GM23338 (cell line): Measurements from ENCODE around the gene MALRD1. TPM values are rescaled to one million over a fixed set of nuclear protein-coding genes. Genes with fewer than 3 reads are reported as not detected.

Experiments used
- ATAC-seq: fragments of 200-7000 bp; cut with Tn5 transposase; 3 replicates; pipeline ENCODE4 v1.9.1; 2020
- DNase-seq: peaks from one replicate; pipeline ENCODE4 v3.0.0-alpha.2; 2015; ENCODE audit warnings: low spot score
- H2AFZ ChIP-seq: fragments of 200-600 bp; sonication (generic); 2 replicates; pipeline ENCODE4 v1.8.0; 2016; ENCODE audit warnings: antibody characterized with exemption, mild to moderate bottlenecking, moderate library complexity
- H3F3A ChIP-seq: fragments of 200-600 bp; sonication (generic); replicated peaks from 2 replicates; pipeline ENCODE4 v1.8.0; 2017; ENCODE audit warnings: antibody characterized with exemption, mixed run types, low read depth
- H3K27ac ChIP-seq: fragments of 200-600 bp; sonication (generic); 2 replicates; pipeline ENCODE4 v1.6.1; 2016; ENCODE audit warnings: low read depth
- H3K27me3 ChIP-seq: fragments of 200-600 bp; sonication (generic); 2 replicates; pipeline ENCODE4 v1.8.0; 2016; ENCODE audit warnings: mild to moderate bottlenecking, mixed run types, moderate library complexity; ENCODE audit not compliant: insufficient read depth
- H3K36me3 ChIP-seq: fragments of 200-600 bp; sonication (generic); 2 replicates; pipeline ENCODE4 v1.8.0; 2016; ENCODE audit warnings: mild to moderate bottlenecking; ENCODE audit not compliant: insufficient read depth
- H3K4me1 ChIP-seq: fragments of 200-600 bp; sonication (generic); 2 replicates; pipeline ENCODE4 v1.8.0; 2016; ENCODE audit warnings: mild to moderate bottlenecking, moderate library complexity; ENCODE audit not compliant: insufficient read depth
- H3K4me2 ChIP-seq: fragments of 200-600 bp; sonication (generic); 2 replicates; pipeline ENCODE4 v1.7.1; 2017; ENCODE audit warnings: mixed run types
- H3K4me3 ChIP-seq: fragments of 200-600 bp; sonication (generic); 2 replicates; pipeline ENCODE4 v1.6.1; 2016; ENCODE audit warnings: mixed run types
- H3K79me2 ChIP-seq: fragments of 200-600 bp; sonication (generic); replicated peaks from 2 replicates; pipeline ENCODE4 v1.8.0; 2017; ENCODE audit warnings: mild to moderate bottlenecking; ENCODE audit not compliant: insufficient read depth
- H3K9me2 ChIP-seq: fragments of 200-600 bp; sonication (generic); 2 replicates; pipeline ENCODE4 v1.8.0; 2017; ENCODE audit not compliant: insufficient read depth
- H4K20me1 ChIP-seq: fragments of 200-600 bp; sonication (generic); replicated peaks from 2 replicates; pipeline ENCODE4 v1.8.0; 2017; ENCODE audit warnings: mild to moderate bottlenecking; ENCODE audit not compliant: insufficient read depth
- H3K27ac Mint-ChIP-seq: 2 replicates; pipeline ENCODE4 v1.8.0; 2020; ENCODE audit warnings: inconsistent platforms, mild to moderate bottlenecking, moderate library complexity, mixed read lengths
- H3K27me3 Mint-ChIP-seq: 3 replicates; pipeline ENCODE4 v1.8.0; 2022; ENCODE audit warnings: low read depth, mild to moderate bottlenecking, moderate library complexity, mixed read lengths, inconsistent platforms; ENCODE audit not compliant: insufficient read depth, poor library complexity
- H3K36me3 Mint-ChIP-seq: 3 replicates; pipeline ENCODE4 v1.8.0; 2021; ENCODE audit warnings: low read depth, mild to moderate bottlenecking, inconsistent platforms, moderate library complexity, mixed read lengths
- H3K4me1 Mint-ChIP-seq: 3 replicates; pipeline ENCODE4 v1.8.0; 2020; ENCODE audit warnings: mild to moderate bottlenecking, inconsistent platforms, mixed read lengths
- H3K4me3 Mint-ChIP-seq: 3 replicates; pipeline ENCODE4 v1.8.0; 2021; ENCODE audit warnings: moderate library complexity, mild to moderate bottlenecking, inconsistent platforms, mixed read lengths
- H3K9me3 Mint-ChIP-seq: 3 replicates; pipeline ENCODE4 v1.8.0; 2020; ENCODE audit warnings: moderate library complexity, mild to moderate bottlenecking, inconsistent platforms, mixed read lengths
- CREB1 ChIP-seq: fragments of 250-450 bp; sonication (Bioruptor Pico); IDR thresholded peaks from 2 replicates; pipeline ENCODE4 v1.5.0; 2020; ENCODE audit warnings: low read depth, mild to moderate bottlenecking, moderate library complexity
- CTCF ChIP-seq, 2 experiments: fragments of 200-600 bp in 1 of 2; sonication (generic) in 1 of 2; conservative IDR thresholded peaks; 2 replicates each; pipeline versions ENCODE4 v1.5.1 to v1.6.1; 2016 to 2017; ENCODE audit warnings: antibody characterized with exemption in 2 of 2, low read depth in 2 of 2, mild to moderate bottlenecking in 2 of 2, moderate library complexity in 1 of 2
- ETS1 ChIP-seq: IDR thresholded peaks from 2 replicates; pipeline ENCODE4 v1.6.1; 2016; ENCODE audit warnings: antibody characterized with exemption
- EZH2 ChIP-seq: fragments of 200-600 bp; sonication (generic); IDR thresholded peaks from one replicate; pipeline ENCODE4 v1.8.0; 2017; ENCODE audit warnings: antibody characterized with exemption, mild to moderate bottlenecking, low read depth; ENCODE audit not compliant: unreplicated experiment
- EZH2phosphoT487 ChIP-seq: fragments of 200-600 bp; sonication (generic); IDR thresholded peaks from one replicate; pipeline ENCODE4 v1.8.1; 2018; ENCODE audit warnings: antibody characterized with exemption; ENCODE audit not compliant: unreplicated experiment
- JUNB ChIP-seq: IDR thresholded peaks from one replicate; pipeline ENCODE4 v1.6.1; 2016; ENCODE audit warnings: antibody characterized with exemption; ENCODE audit not compliant: unreplicated experiment
- NANOG ChIP-seq: IDR thresholded peaks from 2 replicates; pipeline ENCODE4 v1.6.1; 2016; ENCODE audit warnings: antibody characterized with exemption, borderline replicate concordance
- POLR2AphosphoS5 ChIP-seq: IDR thresholded peaks from 2 replicates; pipeline ENCODE4 v1.6.1; 2016; ENCODE audit warnings: antibody characterized with exemption, low read depth
- REST ChIP-seq: IDR thresholded peaks from one replicate; pipeline ENCODE4 v1.6.1; 2018; ENCODE audit warnings: antibody characterized with exemption; ENCODE audit not compliant: unreplicated experiment
- STAT1 ChIP-seq: IDR thresholded peaks from one replicate; pipeline ENCODE4 v1.6.1; 2016; ENCODE audit warnings: antibody characterized with exemption; ENCODE audit not compliant: unreplicated experiment
- ZNF114 ChIP-seq: fragments of 250-450 bp; sonication (Bioruptor Pico); IDR thresholded peaks from 2 replicates; pipeline ENCODE4 v1.5.0; 2020; ENCODE audit warnings: mild to moderate bottlenecking, moderate library complexity
- ZNF331 ChIP-seq: fragments of 250-450 bp; sonication (Bioruptor Pico); IDR thresholded peaks from 2 replicates; pipeline ENCODE4 v1.5.0; 2020; ENCODE audit warnings: low read depth, mild to moderate bottlenecking, moderate library complexity
- ZNF462 ChIP-seq: fragments of 250-450 bp; sonication (Bioruptor Pico); IDR thresholded peaks from 2 replicates; pipeline ENCODE4 v1.5.0; 2020; ENCODE audit warnings: mild to moderate bottlenecking, moderate library complexity
- polyA plus RNA-seq: library from polyadenylated mRNA; unstranded; fragments of >200 nt; fragmentation: Nextera tagmentation; extraction: Ambion mirVana; gene quantifications from 2 replicates; pipeline ENCODE4 v1.2.1, GENCODE V29; 2016
- total RNA-seq: library from RNA; depleted of rRNA; stranded (reverse); fragments of >200 nt; shearing (Covaris generic); gene quantifications from 2 replicates; pipeline ENCODE4 v1.2.3, GENCODE V29; 2014

MALRD1 gene
- total and polyA plus RNA-seq, 2 experiments from 2014 or later, result 0.42 to 1.9 TPM

- no peaks in the 10 kb centered on the region for H3K4me1 ChIP-seq
- no peaks in the 10 kb centered on the region for H3K4me1 Mint-ChIP-seq
- no peaks in the 10 kb centered on the region for H3F3A ChIP-seq
- ATAC-seq, result no peak
- H3K9me2 ChIP-seq, result no peaks in the 10 kb centered on the region
- H3K4me3 Mint-ChIP-seq, result no peak overlapping the region
- H3K79me2 ChIP-seq, result no peaks in the 10 kb centered on the region
- TF ChIP-seq JUNB (no peak), ZNF462 (CRISPR knock-in tag) (no peak), EZH2 (no peak), CTCF (conservative IDR thresholded peaks at IDR 0.05; ENCODE audit: low read depth in 2 of 2) (no peak), REST (no peak), NANOG (no peak), CREB1 (CRISPR knock-in tag) (no peak), STAT1 (no peak), EZH2phosphoT487 (no peak), ZNF114 (CRISPR knock-in tag) (no peak), POLR2AphosphoS5 (no peak), ZNF331 (CRISPR knock-in tag) (no peak), ETS1 (no peak)
- no peaks in the 10 kb centered on the region for H3K36me3 ChIP-seq
- no peak overlapping the region for H2AFZ ChIP-seq
- no peaks in the 10 kb centered on the region for H4K20me1 ChIP-seq
- no peaks in the 10 kb centered on the region for H3K9me3 Mint-ChIP-seq
- H3K4me3 ChIP-seq, result no peak overlapping the region
- H3K27me3 Mint-ChIP-seq, result no peaks in the 10 kb centered on the region
- H3K27me3 ChIP-seq, result no peaks in the 10 kb centered on the region
- no peak overlapping the region for H3K27ac Mint-ChIP-seq
- H3K36me3 Mint-ChIP-seq, result no peaks in the 10 kb centered on the region
- H3K27ac ChIP-seq, result no peak overlapping the region
- no peak overlapping the region for H3K4me2 ChIP-seq
- no peak for DNase-seq
Observed at GRCh38 chr10:19333631-19334030, 285.0 kb downstream of the MALRD1 start.
